Keratinocyte (primary cell): Measurements from ENCODE around the gene GALNT13. TPM values are rescaled to one million over a fixed set of nuclear protein-coding genes. Genes with fewer than 3 reads are reported as not detected.

Source experiments
- DNase-seq: peaks from one replicate; pipeline ENCODE4 v3.0.0-alpha.2; 2011; ENCODE audit warnings: low read depth, missing footprints, low spot score
- FAIRE-seq: peaks from 2 replicates; lab custom pipeline; 2011; peaks lifted over from hg19 to GRCh38; lab: Jason Lieb, UNC
- H2AFZ ChIP-seq: 2 replicates; pipeline ENCODE4 v1.6.0; 2012; ENCODE audit warnings: low read length, control low read depth, inconsistent platforms; ENCODE audit not compliant: control insufficient read depth
- H3K27ac ChIP-seq: 2 replicates; pipeline ENCODE4 v1.5.1; 2011; ENCODE audit warnings: low read length; ENCODE audit not compliant: control insufficient read depth, insufficient read depth
- H3K27me3 ChIP-seq: 3 replicates; pipeline ENCODE4 v1.6.0; 2011; ENCODE audit warnings: low read length; ENCODE audit not compliant: control insufficient read depth, insufficient read depth; ENCODE audit errors: extremely low read depth
- H3K36me3 ChIP-seq, 2 experiments: 2 replicates in 1 of 2; 3 replicates in 1 of 2; pipeline ENCODE4 v1.5.1; 2011; ENCODE audit warnings: low read length in 2 of 2, mild to moderate bottlenecking in 1 of 2; ENCODE audit not compliant: control insufficient read depth in 2 of 2, insufficient read depth in 2 of 2; ENCODE audit errors: extremely low read depth in 1 of 2
- H3K4me1 ChIP-seq: 3 replicates; pipeline ENCODE4 v1.5.1; 2011; ENCODE audit warnings: low read length; ENCODE audit not compliant: control insufficient read depth, insufficient read depth; ENCODE audit errors: extremely low read depth
- H3K4me2 ChIP-seq: 3 replicates; pipeline ENCODE4 v1.6.0; 2011; ENCODE audit warnings: low read depth, low read length; ENCODE audit not compliant: control insufficient read depth, insufficient read depth; ENCODE audit errors: extremely low read depth
- H3K4me3 ChIP-seq, 3 experiments: fragments of 200-600 bp in 1 of 3; sonication (generic) in 1 of 3; 2 replicates in 2 of 3; 3 replicates in 1 of 3; pipeline ENCODE4 v1.5.1; 2011 to 2016; ENCODE audit warnings: low read length in 3 of 3, mild to moderate bottlenecking in 3 of 3, control low read depth in 2 of 3, inconsistent platforms in 1 of 3, low read depth in 1 of 3, mixed read lengths in 1 of 3, mixed run types in 1 of 3, moderate library complexity in 1 of 3; ENCODE audit not compliant: control insufficient read depth in 2 of 3, insufficient read depth in 2 of 3; ENCODE audit errors: extremely low read depth in 1 of 3
- H3K79me2 ChIP-seq: 2 replicates; pipeline ENCODE4 v1.6.0; 2012; ENCODE audit warnings: low read length; ENCODE audit not compliant: control insufficient read depth, insufficient read depth
- H3K9ac ChIP-seq: 3 replicates; pipeline ENCODE4 v1.6.0; 2011; ENCODE audit warnings: low read length; ENCODE audit not compliant: control insufficient read depth, insufficient read depth; ENCODE audit errors: extremely low read depth
- H3K9me1 ChIP-seq: 3 replicates; pipeline ENCODE4 v1.6.0; 2011; ENCODE audit warnings: low read length; ENCODE audit not compliant: control insufficient read depth, insufficient read depth; ENCODE audit errors: extremely low read depth
- H3K9me3 ChIP-seq: 2 replicates; pipeline ENCODE4 v1.5.1; 2012; ENCODE audit warnings: low read depth, low read length; ENCODE audit not compliant: control insufficient read depth
- H4K20me1 ChIP-seq: 3 replicates; pipeline ENCODE4 v1.6.0; 2011; ENCODE audit warnings: low read length; ENCODE audit not compliant: control insufficient read depth, insufficient read depth; ENCODE audit errors: extremely low read depth
- CTCF ChIP-seq, 3 experiments: IDR thresholded peaks in 1 of 3; conservative IDR thresholded peaks in 1 of 3; optimal IDR thresholded peaks in 1 of 3; 2 replicates in 2 of 3; 3 replicates in 1 of 3; pipeline versions ENCODE3 to v1.5.1; 2011; ENCODE audit warnings: low read length in 3 of 3, mild to moderate bottlenecking in 3 of 3, moderate library complexity in 2 of 3, control low read depth in 1 of 3, inconsistent platforms in 1 of 3; ENCODE audit not compliant: insufficient read depth in 2 of 3; ENCODE audit errors: extremely low read depth in 1 of 3
- EZH2 ChIP-seq: IDR thresholded peaks from one replicate; pipeline ENCODE4 v1.6.1; 2012; ENCODE audit warnings: inconsistent platforms, mild to moderate bottlenecking, low read length, moderate library complexity
- dilution Hi-C: fragments of 300-500 bp; cut with MboI; formaldehyde crosslinking; loops from one replicate; pipeline ENCODE4 v1.7.0; 2020; ENCODE audit warnings: low sequenced_read_pairs; ENCODE audit not compliant: extremely low pct_ligation_motif_present
- polyA plus RNA-seq, 5 experiments: library from polyadenylated mRNA; depleted of rRNA in 3 of 5; stranded (reverse) in 3 of 5; stranded (forward) in 1 of 5; unstranded in 1 of 5; fragments of >200 nt; gene quantifications; 1 replicate in 1 of 5; 2 replicates in 3 of 5; 3 replicates in 1 of 5; pipeline versions ENCODE4 v1.2.1 to v1.2.3, GENCODE V29; 2011 to 2012; ENCODE audit warnings: missing spikeins in 2 of 5, low read depth in 1 of 5, low replicate concordance in 1 of 5

The GALNT13 gene
- polyA plus RNA-seq, 1 donor (not counting 4 experiments of a cell fraction or from before 2014, with no cell fraction given), result not detected

DNA sequence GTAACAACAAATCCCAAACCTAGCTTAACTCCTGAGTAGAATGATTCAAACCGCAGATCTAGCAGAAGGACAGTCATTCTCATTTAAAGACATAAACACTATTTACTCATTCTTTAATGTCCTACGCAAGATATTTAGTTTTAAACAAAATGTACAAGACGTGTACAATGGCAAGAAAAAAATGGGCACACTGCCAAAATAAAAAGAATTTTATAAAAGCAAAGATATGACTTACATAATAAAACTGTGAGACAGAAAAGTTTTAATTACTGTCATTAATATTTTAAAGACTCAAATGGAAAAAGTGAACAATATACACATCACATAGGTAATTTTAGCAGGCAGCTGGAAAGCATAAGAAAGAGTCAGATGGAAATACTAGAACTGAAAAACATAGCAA, 157.8 kb downstream of the GALNT13 start:
- no peaks in the 10 kb centered on the region for H3K4me1 ChIP-seq
- no peaks in the 10 kb centered on the region for H3K27me3 ChIP-seq
- no peak overlapping the region for H3K9ac ChIP-seq
- no peaks in the 10 kb centered on the region for H3K9me1 ChIP-seq
- no peaks in the 10 kb centered on the region for H3K79me2 ChIP-seq
- FAIRE-seq (no peak), DNase-seq (no peak)
- no peak overlapping the region for H3K4me2 ChIP-seq
- TF ChIP-seq EZH2 (no peak), CTCF (optimal IDR thresholded peaks at IDR 0.05 in 1 of 3, IDR thresholded peaks at IDR 0.05 in 1 of 3, conservative IDR thresholded peaks at IDR 0.05 in 1 of 3; ENCODE audit: extremely low read depth in 1 of 3, insufficient read depth in 2 of 3, low read length in 3 of 3) (no peak)
- H2AFZ ChIP-seq, result no peak overlapping the region
- H3K27ac ChIP-seq, result no peak overlapping the region
- no peak overlapping the region for H3K4me3 ChIP-seq
- H4K20me1 ChIP-seq, result no peaks in the 10 kb centered on the region
- dilution Hi-C loops, result no loop called here
- no peaks in the 10 kb centered on the region for H3K36me3 ChIP-seq
- H3K9me3 ChIP-seq, result no peaks in the 10 kb centered on the region

DNA sequence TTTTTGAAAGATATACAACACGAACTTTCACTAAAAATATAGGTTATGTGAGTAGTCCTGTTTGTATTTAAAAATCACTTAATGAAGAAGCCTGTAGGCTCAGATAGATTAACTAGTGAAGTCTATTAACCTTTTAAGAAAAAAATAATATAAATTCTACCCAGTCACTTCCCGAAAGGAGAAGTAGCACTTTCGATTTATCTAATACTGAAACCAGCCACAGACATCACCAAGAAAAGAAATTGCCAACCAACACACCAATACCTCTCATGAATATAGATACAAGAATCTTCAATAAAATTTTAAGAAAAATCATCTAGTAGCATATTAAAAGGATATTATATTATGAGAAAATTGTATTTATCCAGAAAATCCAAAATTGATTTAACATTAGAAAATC, 160.5 kb downstream of the GALNT13 start:
- no peaks in the 10 kb centered on the region for H3K79me2 ChIP-seq
- DNase-seq, result no peak
- H3K4me2 ChIP-seq, result no peak overlapping the region
- H3K4me3 ChIP-seq, result no peak overlapping the region
- no peaks in the 10 kb centered on the region for H3K27me3 ChIP-seq
- H2AFZ ChIP-seq, result no peak overlapping the region
- H3K4me1 ChIP-seq, result no peaks in the 10 kb centered on the region
- no peak overlapping the region for H3K9ac ChIP-seq
- H3K9me3 ChIP-seq, result no peaks in the 10 kb centered on the region
- H3K36me3 ChIP-seq, result no peaks in the 10 kb centered on the region
- no peak for FAIRE-seq
- no peaks in the 10 kb centered on the region for H3K9me1 ChIP-seq
- H3K27ac ChIP-seq, result no peak overlapping the region
- no peak for TF ChIP-seq CTCF (optimal IDR thresholded peaks at IDR 0.05 in 1 of 3, IDR thresholded peaks at IDR 0.05 in 1 of 3, conservative IDR thresholded peaks at IDR 0.05 in 1 of 3; ENCODE audit: extremely low read depth in 1 of 3, insufficient read depth in 2 of 3, low read length in 3 of 3)
- TF ChIP-seq EZH2, result no peak
- dilution Hi-C loops, result no loop called here
- H4K20me1 ChIP-seq, result no peaks in the 10 kb centered on the region
